Spleen (tissue), 11 donors: Measurements from ENCODE around the gene CBX3. TPM values are rescaled to one million over a fixed set of nuclear protein-coding genes. Genes with fewer than 3 reads are reported as not detected.

Source experiments
- DNase-seq: peaks from one replicate; pipeline ENCODE4 v3.0.0-alpha.2; 2020
- H3K27ac ChIP-seq, 8 donors: fragments of 200-600 bp; sonication (generic) in 7 of 8; 1 replicate in 4 of 8; 2 replicates in 4 of 8; pipeline versions ENCODE4 v1.5.0 to v1.8.0; 2016 to 2021; ENCODE audit warnings: inconsistent platforms in 4 of 8, mild to moderate bottlenecking in 4 of 8, moderate library complexity in 1 of 8
- H3K27me3 ChIP-seq, 7 donors: fragments of 200-600 bp; sonication (generic) in 6 of 7; replicated peaks in 1 of 7; 1 replicate in 4 of 7; 2 replicates in 3 of 7; pipeline versions ENCODE4 v1.5.0 to v1.8.0; 2016 to 2021; ENCODE audit warnings: inconsistent platforms in 3 of 7, mild to moderate bottlenecking in 1 of 7
- H3K36me3 ChIP-seq, 6 donors: fragments of 200-600 bp; sonication (generic) in 5 of 6; 1 replicate in 4 of 6; 2 replicates in 2 of 6; pipeline versions ENCODE4 v1.5.0 to v1.8.0; 2016 to 2021; ENCODE audit warnings: inconsistent platforms in 2 of 6
- H3K4me1 ChIP-seq, 6 donors: fragments of 200-600 bp; sonication (generic) in 5 of 6; 1 replicate in 3 of 6; 2 replicates in 3 of 6; pipeline versions ENCODE4 v1.5.0 to v1.8.0; 2016 to 2021; ENCODE audit warnings: inconsistent platforms in 3 of 6
- H3K4me3 ChIP-seq, 8 donors: fragments of 200-600 bp; sonication (generic) in 7 of 8; 1 replicate in 4 of 8; 2 replicates in 4 of 8; pipeline versions ENCODE4 v1.5.0 to v1.8.0; 2016 to 2021; ENCODE audit warnings: inconsistent platforms in 4 of 8, mild to moderate bottlenecking in 4 of 8, moderate library complexity in 2 of 8
- H3K9me3 ChIP-seq, 8 donors: fragments of 200-600 bp; sonication (generic) in 7 of 8; 1 replicate in 4 of 8; 2 replicates in 4 of 8; pipeline versions ENCODE4 v1.5.0 to v1.8.0; 2016 to 2021; ENCODE audit warnings: inconsistent platforms in 4 of 8
- CTCF ChIP-seq, 11 experiments: fragments of 200-600 bp in 7 of 11; fragments of 450-650 bp in 4 of 11; sonication (generic) in 4 of 11; IDR thresholded peaks in 8 of 11; conservative IDR thresholded peaks in 3 of 11; 1 replicate in 7 of 11; 2 replicates in 4 of 11; pipeline versions ENCODE4 v1.4.0 to v1.8.0; 2016 to 2021; ENCODE audit warnings: antibody characterized with exemption in 11 of 11, inconsistent platforms in 4 of 11, mild to moderate bottlenecking in 1 of 11
- POLR2A ChIP-seq, 3 donors: fragments of 450-650 bp; IDR thresholded peaks; one replicate each; pipeline ENCODE4 v1.5.1; 2017; ENCODE audit warnings: antibody characterized with exemption in 3 of 3, mild to moderate bottlenecking in 1 of 3
- POLR2AphosphoS5 ChIP-seq, 3 donors: sonication (generic); formaldehyde crosslinking; IDR thresholded peaks; one replicate each; pipeline ENCODE4 v1.5.1; 2017; ENCODE audit warnings: antibody characterized with exemption in 3 of 3
- WGBS, 5 donors: extraction: QIAGEN DNeasy Blood & Tissue Kit in 3 of 5; methylation state at CpG; one replicate each; pipeline versions ENCODE4 v1.1.5 to v1.1.7; 2013 to 2018; 5-methylcytosine and 5-hydroxymethylcytosine counted together
- intact Hi-C: fragments of 100-400 bp; cut with DNase I; formaldehyde crosslinking; loops from one replicate; pipeline ENCODE4 v1.15.0; 2023; ENCODE audit warnings: low total_unique reads
- polyA plus RNA-seq, 3 donors: library from polyadenylated mRNA; stranded (reverse); fragments of 200-250 nt; gene quantifications; one replicate each; pipeline ENCODE4 v1.2.1, GENCODE V29; 2013
- total RNA-seq, 7 donors: library from RNA; depleted of rRNA in 3 of 7; stranded (reverse); fragments of >200 nt in 3 of 7; fragmentation: NEBNext Ultra II Directional in 4 of 7; extraction: Animal tissue kit (Norgen Biotek cat#: 25700) in 4 of 7; gene quantifications; one replicate each; pipeline versions ENCODE4 v1.1.0 to v1.2.1, GENCODE V29; 2016 to 2021
- donor health status: healthy with polysubstance abuse.
- donor health status: DM: no; HTN: no; CAD: no; lungs with moderate emphysema.
- donor health status: DM: no; HTN: no; CAD: no.
- donor health status: Bipolar disorder and iron deficiency.
- donor health status: healthy.
- donor health status: DM: no; HTN: no; CAD: no.
- donor health status: DM: yes; HTN: yes; CAD: no.

The CBX3 gene
- total and polyA plus RNA-seq, 10 donors: 87.3 to 146 (median 109) TPM

DNA sequence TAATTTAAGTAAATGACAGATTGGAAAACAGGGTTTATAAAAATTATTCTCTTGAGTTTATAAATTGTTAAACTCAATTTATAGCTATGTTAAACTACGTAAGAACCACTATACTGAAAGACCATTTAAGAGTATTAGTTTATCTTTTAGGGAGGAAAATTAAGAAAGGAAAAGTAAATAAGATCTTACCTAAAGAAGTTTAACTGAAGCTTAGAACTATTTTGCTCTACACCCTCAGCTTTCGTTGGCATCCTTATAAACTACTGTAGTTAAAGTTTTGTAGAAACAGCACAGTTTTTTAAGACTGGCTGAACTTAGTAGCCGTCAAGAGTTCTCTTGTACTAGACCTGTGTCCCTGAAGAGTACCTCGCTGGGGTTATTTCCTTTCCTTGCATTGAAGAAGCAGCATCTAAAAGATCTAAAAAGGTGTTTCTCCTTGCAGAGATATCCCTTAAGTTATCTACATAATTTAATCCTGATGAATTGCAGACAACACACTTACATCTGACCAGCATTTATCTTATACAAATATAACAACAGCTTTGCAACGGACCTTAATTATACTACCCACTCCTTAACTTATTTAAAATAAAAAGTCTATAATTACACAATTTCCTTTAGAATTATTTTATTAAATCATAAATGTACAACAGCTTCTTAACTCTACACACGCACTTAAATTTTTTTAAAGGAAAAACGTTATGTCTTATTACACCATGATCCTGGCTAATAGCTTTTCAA lies 10.1 kb upstream of the CBX3 start:
- Histone ChIP-seq H3K4me3 (no peak overlapping the region), H3K4me1 (peaks cover 51 to 100% (median 91%) of the 10 kb centered on the region in 6 donors), H3K9me3 (no peaks in the 10 kb centered on the region), H3K27me3 (no peaks in the 10 kb centered on the region), H3K36me3 (peaks cover 2 to 100% (median 85%) of the 10 kb centered on the region in 6 donors), H3K27ac (peak overlapping the region in 2 of 8 donors; percentile 19 to 47)
- intact Hi-C loops: loop anchor here (10.0 kb wide), 1 partner anchor 97 kb away; no protein-coding TSS in a partner anchor
- TF ChIP-seq POLR2AphosphoS5 (IDR thresholded peaks at IDR 0.05) (peak in 1 of 3 donors; percentile 8), POLR2A (IDR thresholded peaks at IDR 0.05) (no peak), CTCF (IDR thresholded peaks at IDR 0.05 in 8 of 11, conservative IDR thresholded peaks at IDR 0.05 in 3 of 11) (no peak)
- 73 to 86% (median 77%) methylated on average over 7 of the region's 7 CpGs for WGBS, 5 donors
- DNase-seq: no peak

DNA sequence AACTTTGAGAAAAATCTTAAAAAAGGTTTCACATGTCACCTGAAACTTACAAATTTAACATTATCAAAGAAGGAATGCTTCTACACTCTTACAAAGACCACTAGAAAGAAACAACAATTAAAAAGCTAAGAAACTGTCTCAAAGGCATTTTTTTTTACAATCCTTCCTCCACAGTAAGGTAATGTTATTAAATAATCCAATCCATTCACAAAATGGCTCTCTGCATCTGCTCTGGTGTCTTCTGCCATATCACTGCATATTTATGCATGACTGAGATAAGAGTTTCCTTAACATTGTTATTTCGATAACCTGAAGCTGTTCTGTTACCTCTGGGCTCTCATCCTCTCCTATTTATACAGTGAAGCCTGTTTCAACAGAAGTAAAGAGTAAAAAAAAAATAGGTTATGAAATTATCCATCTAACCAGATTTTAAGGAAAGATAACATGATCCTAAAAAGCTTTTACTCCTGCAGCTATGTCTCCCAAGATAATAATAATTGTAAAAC lies 9.5 kb upstream of the CBX3 start:
- WGBS, 5 donors: 65 to 85% (median 77%) methylated on average over 1 of the region's 1 CpG
- Histone ChIP-seq H3K27ac (peak overlapping the region in 5 of 8 donors; percentile 28 to 100 (median 49)), H3K36me3 (peaks cover 2 to 100% (median 91%) of the 10 kb centered on the region in 6 donors)

DNA sequence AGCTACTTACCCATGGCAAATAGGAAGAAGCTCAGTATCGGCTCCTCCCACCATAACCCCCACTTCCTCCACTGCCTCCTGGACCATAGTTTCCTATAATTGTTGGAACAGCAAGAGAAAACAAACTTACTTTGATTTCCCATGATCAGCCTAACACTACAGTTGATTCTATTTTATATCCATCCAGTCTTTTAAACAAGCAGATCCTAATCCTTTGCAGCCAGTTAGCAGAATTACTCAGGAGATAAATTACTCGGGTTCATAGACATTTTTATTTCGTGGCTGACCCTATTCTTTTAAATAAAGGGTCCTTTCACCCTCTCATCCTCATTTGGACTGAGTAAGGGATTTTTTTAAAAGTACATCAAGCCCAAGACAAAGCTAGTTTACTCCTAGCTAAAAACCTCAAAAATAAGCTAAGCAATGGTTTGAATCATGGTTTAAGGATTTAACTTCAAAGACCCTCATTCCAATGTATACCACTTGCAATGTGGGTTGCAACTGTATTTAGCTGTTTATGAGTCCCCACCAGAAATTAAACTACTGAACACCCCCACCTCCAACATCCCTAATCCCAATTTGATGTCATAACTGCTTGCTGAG lies 9.0 kb upstream of the CBX3 start:
- H3K4me3 ChIP-seq: peak overlapping the region in 1 of 8 donors; percentile 29
- no peaks in the 10 kb centered on the region for H3K27me3 ChIP-seq
- H3K9me3 ChIP-seq: no peaks in the 10 kb centered on the region
- DNase-seq: no peak
- H3K36me3 ChIP-seq: peaks cover 2 to 100% (median 95%) of the 10 kb centered on the region in 6 donors
- TF ChIP-seq CTCF (IDR thresholded peaks at IDR 0.05 in 8 of 11, conservative IDR thresholded peaks at IDR 0.05 in 3 of 11) (no peak), POLR2AphosphoS5 (IDR thresholded peaks at IDR 0.05) (peak in 1 of 3 donors; percentile 60), POLR2A (IDR thresholded peaks at IDR 0.05) (no peak)
- intact Hi-C loops: loop anchor here (10.0 kb wide), 1 partner anchor 98 kb away; no protein-coding TSS in a partner anchor
- 55 to 61% (median 57%) methylated on average over 3 of the region's 3 CpGs for WGBS, 5 donors
- peak overlapping the region in 6 of 8 donors; percentile 28 to 100 (median 48) for H3K27ac ChIP-seq
- H3K4me1 ChIP-seq: peaks cover 61 to 100% (median 94%) of the 10 kb centered on the region in 6 donors

More for the DNA sequence above, 9.5 kb upstream of the CBX3 start:
- Histone ChIP-seq H3K4me1 (peaks cover 57 to 100% (median 91%) of the 10 kb centered on the region in 6 donors), H3K4me3 (peak overlapping the region in 1 of 8 donors; percentile 29), H3K27me3 (no peaks in the 10 kb centered on the region), H3K9me3 (no peaks in the 10 kb centered on the region)
- TF ChIP-seq CTCF (IDR thresholded peaks at IDR 0.05 in 8 of 11, conservative IDR thresholded peaks at IDR 0.05 in 3 of 11) (no peak), POLR2A (IDR thresholded peaks at IDR 0.05) (no peak), POLR2AphosphoS5 (IDR thresholded peaks at IDR 0.05) (peak in 1 of 3 donors; percentile 10)
- intact Hi-C loops: loop anchor here (10.0 kb wide), 1 partner anchor 97 kb away; no protein-coding TSS in a partner anchor
- no peak for DNase-seq
